HG03139 (cell line): ENCODE data around the gene SLC35A4.
"Not testable (repeated sequence)": the region's sequence is repeated elsewhere in the genome, so short reads cannot be mapped to it uniquely, and the experiment has no call there.

ENCODE experiments used
- ATAC-seq: cut with Tn5 transposase; IDR thresholded peaks from one replicate; pipeline ENCODE4 v1.9.1; 2021; ENCODE audit not compliant: unreplicated experiment

SLC35A4 gene

DNA sequence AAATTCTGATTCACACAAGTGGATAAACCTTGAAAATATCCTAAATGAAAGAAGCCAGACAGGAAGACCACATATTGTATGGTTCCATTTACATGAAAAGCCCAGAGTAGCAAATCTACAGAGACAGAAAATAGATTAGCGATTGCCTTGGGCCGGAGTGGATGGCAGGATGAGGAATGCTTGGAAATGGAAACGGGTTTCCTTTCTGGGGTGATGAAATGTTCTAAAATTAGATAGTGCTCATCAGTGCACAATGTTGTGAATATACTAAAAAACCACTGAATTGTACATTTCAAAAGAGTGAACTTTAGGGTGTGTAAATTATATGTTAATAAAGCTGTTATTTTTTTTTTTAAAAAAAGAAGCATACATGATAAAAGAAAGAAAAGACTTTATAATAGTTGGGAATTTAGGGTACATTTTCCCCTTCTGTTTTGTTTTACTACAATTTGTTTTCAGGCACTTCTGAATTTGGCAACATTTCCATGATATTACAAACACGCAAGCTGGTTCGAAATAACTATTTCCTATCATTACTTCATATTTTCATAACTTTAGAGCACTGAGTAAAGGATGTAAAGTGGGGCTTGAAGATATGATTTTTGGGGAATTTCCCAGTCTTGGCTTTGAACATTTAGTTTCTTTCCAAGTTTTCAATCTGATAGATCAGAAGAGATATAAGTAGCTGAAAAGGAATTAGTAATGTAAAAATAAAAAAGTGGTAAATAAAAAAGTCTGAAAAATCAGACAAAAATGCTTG lies 23.9 kb downstream of the SLC35A4 start:
- ATAC-seq: no peak

- no peak for ATAC-seq
Observed at GRCh38 chr5:140590861-140591260, 26.2 kb downstream of the SLC35A4 start.

DNA sequence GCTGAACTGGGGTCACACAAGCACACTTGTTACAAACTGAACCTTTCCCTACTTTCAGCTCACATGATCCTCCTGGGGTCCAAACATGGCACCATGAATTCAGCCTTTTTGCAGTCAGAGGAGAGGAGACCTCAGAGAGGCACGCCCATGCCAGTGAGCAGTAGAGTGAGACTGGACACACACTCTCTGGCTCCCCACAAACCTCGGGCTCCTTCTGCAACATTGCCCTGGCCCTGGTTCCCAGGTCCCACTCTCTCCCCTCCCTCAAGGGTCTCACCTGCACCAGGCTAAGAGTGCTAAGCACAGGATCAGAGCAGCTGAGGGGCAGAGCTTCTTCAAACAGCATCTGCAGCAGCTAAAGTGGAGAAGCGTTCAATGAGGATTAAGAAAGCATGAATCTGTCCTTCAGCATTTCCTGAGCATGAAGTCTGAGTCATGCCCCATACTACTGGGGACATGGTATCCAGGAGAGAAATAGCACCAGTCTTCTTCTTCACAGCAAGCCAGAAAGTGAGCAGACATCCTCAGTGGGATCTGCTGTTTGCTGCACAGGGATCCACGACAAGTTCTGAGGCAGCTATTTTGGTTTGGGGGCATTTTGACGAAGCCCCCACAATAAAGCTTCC lies 27.2 kb downstream of the SLC35A4 start:
- no peak for ATAC-seq

DNA sequence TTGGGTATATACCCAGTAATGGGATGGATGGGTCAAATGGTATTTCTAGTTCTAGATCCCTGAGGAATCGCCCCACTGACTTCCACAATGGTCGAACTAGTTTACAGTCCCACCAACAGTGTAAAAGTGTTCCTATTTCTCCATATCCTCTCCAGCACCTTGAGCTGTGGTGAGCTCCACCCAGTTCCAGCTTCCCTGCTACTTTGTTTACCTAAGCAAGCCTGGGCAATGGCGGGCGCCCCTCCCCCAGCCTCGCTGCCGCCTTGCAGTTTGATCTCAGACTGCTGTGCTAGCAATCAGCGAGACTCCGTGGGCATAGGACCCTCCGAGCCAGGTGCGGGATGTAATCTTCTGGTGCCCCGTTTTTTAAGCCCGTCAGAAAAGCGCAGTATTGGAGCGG lies 28.4 kb downstream of the SLC35A4 start:
- not testable (repeated sequence) for ATAC-seq

DNA sequence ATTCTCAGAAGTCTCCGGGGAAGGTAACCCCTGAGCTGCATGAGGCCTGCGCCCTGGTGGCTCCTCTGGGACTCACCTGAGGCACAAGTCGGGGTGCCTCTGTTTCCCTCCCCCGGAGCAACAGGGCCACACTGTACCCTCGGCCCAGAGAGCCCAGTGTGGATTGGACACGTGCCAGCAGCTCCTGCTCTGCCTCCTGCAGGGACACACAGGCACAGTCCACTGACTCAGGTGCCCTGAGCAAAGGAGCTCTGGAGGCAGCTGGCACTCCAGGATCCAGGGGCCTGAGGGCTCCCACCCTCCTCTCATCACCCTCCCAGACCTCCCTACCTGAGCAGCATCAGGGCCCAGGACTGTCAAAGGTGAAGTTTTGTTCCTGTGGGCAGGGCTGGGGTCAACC lies 29.5 kb downstream of the SLC35A4 start:
- no peak for ATAC-seq

- ATAC-seq: no peak
Observed at GRCh38 chr5:140595538-140596300, 31.1 kb downstream of the SLC35A4 start.

- ATAC-seq: no peak
Observed at GRCh38 chr5:140596321-140596741, 31.7 kb downstream of the SLC35A4 start.

- no peak for ATAC-seq
Observed at GRCh38 chr5:140598836-140599235, 34.2 kb downstream of the SLC35A4 start.

GRCh38 chr5:140600096-140600495 lies 35.5 kb downstream of the SLC35A4 start:
- no peak for ATAC-seq

GRCh38 chr5:140602147-140602546 lies 37.5 kb downstream of the SLC35A4 start:
- ATAC-seq: no peak

GRCh38 chr5:140603446-140603698 lies 38.7 kb downstream of the SLC35A4 start:
- not testable (repeated sequence) for ATAC-seq

DNA sequence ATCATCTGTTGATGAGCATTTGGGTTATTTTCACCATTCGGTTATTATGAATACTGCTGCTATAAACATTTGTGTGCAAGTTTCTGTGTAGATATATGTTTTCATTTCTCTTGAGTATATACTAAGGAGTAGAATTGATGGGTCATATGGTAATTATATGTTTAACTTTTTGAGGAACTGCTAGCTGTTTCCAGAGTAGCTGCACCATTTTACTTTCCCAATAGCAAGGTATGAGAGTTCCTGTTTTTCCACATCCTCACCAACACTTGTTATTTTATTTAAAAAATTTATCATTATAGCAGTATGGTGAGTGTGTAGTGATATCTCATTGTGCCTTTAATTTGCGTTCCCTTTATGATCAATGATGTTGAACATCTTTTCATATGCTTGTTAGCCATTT lies 39.1 kb downstream of the SLC35A4 start:
- ATAC-seq: no peak

- no peak for ATAC-seq
Observed at GRCh38 chr5:140605879-140606278, 41.3 kb downstream of the SLC35A4 start.

DNA sequence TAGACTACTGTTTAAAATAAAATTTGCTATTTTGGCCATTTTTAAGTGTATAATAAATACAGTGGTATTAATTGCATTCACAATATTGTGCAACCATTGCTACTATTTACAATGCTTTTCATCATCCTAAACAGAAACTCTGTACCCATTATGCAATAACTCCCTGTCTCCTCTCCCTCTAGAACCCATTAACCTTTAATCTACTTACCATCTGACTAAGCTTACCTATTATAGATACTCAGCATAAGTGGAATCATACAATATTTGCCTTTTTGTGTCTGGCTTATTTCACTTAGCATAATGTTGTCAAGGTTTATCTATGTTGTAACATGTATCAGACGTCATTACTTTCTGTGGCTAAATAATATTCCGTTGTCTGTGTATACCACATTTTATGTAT lies 42.4 kb downstream of the SLC35A4 start:
- no peak for ATAC-seq

DNA sequence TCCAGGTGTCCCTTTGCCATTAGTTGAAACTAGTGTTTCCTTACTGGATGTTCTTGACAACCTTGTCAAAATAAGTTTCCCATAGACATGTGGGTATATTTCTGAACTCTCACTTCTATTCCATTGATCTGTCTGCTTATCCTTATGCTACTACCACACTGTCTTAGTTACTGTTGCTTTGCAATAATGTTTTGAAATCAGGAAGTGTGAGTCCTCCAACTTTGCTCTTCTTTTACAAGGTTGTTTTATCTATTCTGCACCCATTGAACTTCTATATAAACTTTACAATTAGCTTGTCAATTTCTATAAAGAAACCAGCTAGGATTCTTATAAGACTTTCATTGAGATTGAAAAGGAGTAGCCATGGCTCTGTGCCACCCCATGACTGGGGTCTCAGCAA lies 44.1 kb downstream of the SLC35A4 start:
- ATAC-seq: no peak

GRCh38 chr5:140609126-140609525 lies 44.5 kb downstream of the SLC35A4 start:
- no peak for ATAC-seq

GRCh38 chr5:140611020-140611521 lies 46.4 kb downstream of the SLC35A4 start:
- ATAC-seq: no peak
